ENCODE data around the gene JAZF1. TPM values are rescaled to one million over a fixed set of nuclear protein-coding genes. Genes with fewer than 3 reads are reported as not detected.

Gene JAZF1
- total and polyA plus RNA-seq, 2 of the 4 experiments (the other 2 are of a cell fraction), result 8.4 to 10.5 TPM

DNA sequence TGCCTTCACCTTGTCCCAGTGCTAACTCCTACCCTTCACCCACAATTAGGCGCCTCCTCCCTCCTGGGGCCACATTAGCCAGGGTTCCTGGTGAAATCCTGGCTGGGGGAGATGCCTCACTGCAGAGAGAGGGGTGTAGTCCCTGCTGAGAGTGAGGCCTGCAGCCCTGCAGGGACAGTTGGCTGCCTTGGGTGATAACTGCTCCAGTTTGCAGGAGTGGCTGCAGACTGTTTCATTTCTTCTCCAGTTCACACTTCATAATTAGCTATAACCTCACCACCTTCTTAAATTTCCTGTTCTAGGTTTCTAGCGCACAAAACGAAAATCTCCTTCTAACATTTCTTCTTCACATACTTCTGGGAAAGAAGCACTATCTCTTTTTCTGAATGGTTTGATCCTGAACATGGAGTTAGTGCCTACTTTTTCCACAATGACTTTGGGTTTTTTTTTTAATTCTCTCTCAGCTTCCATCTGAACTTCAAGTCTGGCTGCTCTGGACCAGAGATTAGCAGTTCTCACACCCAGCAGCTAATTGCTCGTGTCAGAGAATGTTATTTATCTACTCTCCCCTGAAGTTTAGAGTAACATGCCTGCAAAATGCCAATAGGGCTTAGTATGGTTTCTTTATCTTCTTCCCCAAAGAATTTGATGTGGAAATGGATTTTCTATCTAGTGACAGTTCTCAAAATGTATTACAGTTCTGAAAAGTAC lies 15.5 kb upstream of the JAZF1 start:
- Histone ChIP-seq H3K14ac (replicated peaks; ENCODE audit: low read depth, low read length) (no peak overlapping the region), H3K9me3 (ENCODE audit: control insufficient read depth, insufficient read depth, low read length) (no peaks in the 10 kb centered on the region), H3K23ac (ENCODE audit: low read depth, low read length) (no peak overlapping the region), H3K9ac (ENCODE audit: low read depth, low read length) (no peak overlapping the region), H3K56ac (ENCODE audit: extremely low read depth, insufficient read depth, low read length) (no peak overlapping the region), H2AK9ac (replicated peaks; ENCODE audit: low read depth, low read length, poor library complexity) (no peak overlapping the region), H3K4me2 (ENCODE audit: low read depth, low read length) (no peak overlapping the region), H2AK5ac (ENCODE audit: low read depth, low read length) (no peak overlapping the region), H3K4ac (ENCODE audit: low read depth, low read length) (no peak overlapping the region), H3K4me1 (ENCODE audit: control insufficient read depth, insufficient read depth, low read length) (peaks cover 7% of the 10 kb centered on the region), H3K27me3 (ENCODE audit: control insufficient read depth, insufficient read depth, low read length) (no peaks in the 10 kb centered on the region), H2AFZ (replicated peaks; ENCODE audit: low read length, poor library complexity) (peak overlapping the region; percentile 37), H2BK20ac (ENCODE audit: low read depth, low read length) (no peak overlapping the region), H2BK120ac (ENCODE audit: low read depth, low read length) (no peak overlapping the region), H3K79me1 (ENCODE audit: low read depth in 1 of 2, low read length in 2 of 2) (no peaks in the 10 kb centered on the region), H3K18ac (ENCODE audit: low read depth, low read length) (no peak overlapping the region), H3K27ac (ENCODE audit: insufficient read depth, low read length) (no peak overlapping the region), H2BK5ac (ENCODE audit: low read depth, low read length, poor library complexity, severe bottlenecking) (no peak overlapping the region), H4K5ac (ENCODE audit: low read depth, low read length) (no peak overlapping the region), H3K36me3 (ENCODE audit: control insufficient read depth, insufficient read depth, low read length) (no peaks in the 10 kb centered on the region), H3K4me3 (ENCODE audit: insufficient read depth, low read depth, low read length) (no peak overlapping the region), H3K9me1 (ENCODE audit: insufficient read depth, low read length) (peaks cover 6% of the 10 kb centered on the region; the same call in 1 of the 2 replicates), H2BK15ac (ENCODE audit: low read depth, low read length) (0 out of 3 replicates have a peak overlapping the region, but pooled peaks have one; percentile 21), H4K91ac (ENCODE audit: insufficient read depth, low read depth, low read length) (no peak overlapping the region), H4K20me1 (ENCODE audit: insufficient read depth, low read length) (no peaks in the 10 kb centered on the region), H4K8ac (ENCODE audit: low read depth in 2 of 2, low read length in 2 of 2) (no peak overlapping the region)
- in situ Hi-C loops (cut with MboI; ENCODE audit: low sequenced_read_pairs), result no loop called here
- intact Hi-C loops (cut with micrococcal nuclease), result no loop called here
- dilution Hi-C loops (cut with HindIII; ENCODE audit: low sequenced_read_pairs, unreplicated experiment), result no loop called here
- ChIA-PET POLR2A (ENCODE audit: unreplicated experiment) (no interaction called here), CTCF (interaction anchor here (1.4 kb wide), 1 partner anchor 90 kb away, joined by 3 read pairs; no protein-coding TSS in a partner anchor)
- no TSS peak for BruUV-seq (replicated peaks)
- ATAC-seq (ENCODE audit: low read depth) (no peak), DNase-seq (no peak)
- TF ChIP-seq MXI1 (IDR thresholded peaks at IDR 0.05; ENCODE audit: borderline replicate concordance, low read depth, low read length) (no peak), CHD1 (IDR thresholded peaks at IDR 0.05; ENCODE audit: low read depth, low read length) (no peak), RAD21 (IDR thresholded peaks at IDR 0.05; ENCODE audit: low read length) (no peak), MAFK (IDR thresholded peaks at IDR 0.05; ENCODE audit: low read depth, low read length) (no peak), RCOR1 (IDR thresholded peaks at IDR 0.05; ENCODE audit: insufficient replicate concordance, low read length) (no peak)
- 60% methylated on average over 1 of the region's 4 CpGs; no CpG with 5 or more reads in 1 of the 2 experiments for WGBS, 2 experiments (ENCODE audit: extremely low coverage in 2 of 2, insufficient read length in 1 of 2)

Data from IMR-90 (cell line).